K562 (cell line): ENCODE data around the gene CRYBG2.

Source experiments
- CHAMP1 ChIP-seq: fragments of 450-650 bp; IDR thresholded peaks from 2 replicates; pipeline ENCODE4 v1.6.1; 2016; ENCODE audit warnings: mild to moderate bottlenecking
- CTCF ChIP-seq, 3 experiments: IDR thresholded peaks in 2 of 3; conservative IDR thresholded peaks in 1 of 3; 2 replicates each; pipeline ENCODE4 v1.5.1; 2011 to 2012; ENCODE audit warnings: low read length in 3 of 3, mild to moderate bottlenecking in 3 of 3, control low read depth in 2 of 3, improper control_type of control experiment in 1 of 3, inconsistent platforms in 1 of 3, low read depth in 1 of 3, mixed read lengths in 1 of 3, moderate library complexity in 1 of 3; ENCODE audit not compliant: insufficient read depth in 2 of 3
- EP300 ChIP-seq: IDR thresholded peaks from 2 replicates; pipeline ENCODE4 v1.6.1; 2012; ENCODE audit warnings: low read length, improper control_type of control experiment
- JUND ChIP-seq, 2 experiments: IDR thresholded peaks; 2 replicates in 1 of 2; 3 replicates in 1 of 2; pipeline ENCODE4 v1.6.1; 2011; ENCODE audit warnings: borderline replicate concordance in 2 of 2, low read depth in 2 of 2, low read length in 2 of 2, improper control_type of control experiment in 1 of 2, missing biosample characterization in 1 of 2, missing genetic modification characterization in 1 of 2, missing genetic modification reagents in 1 of 2
- LARP7 ChIP-seq: fragments of 450-650 bp; IDR thresholded peaks from 2 replicates; pipeline ENCODE4 v1.6.1; 2016
- SAFB2 ChIP-seq: fragments of 200-400 bp; formaldehyde crosslinking; IDR thresholded peaks from 2 replicates; pipeline ENCODE4 v1.6.1; 2018; ENCODE audit warnings: borderline replicate concordance, low read length, low read depth, moderate library complexity; ENCODE audit not compliant: severe bottlenecking
- SMAD3 ChIP-seq: fragments of 450-650 bp; formaldehyde crosslinking; conservative IDR thresholded peaks from 2 replicates; pipeline ENCODE4 v1.4.0; 2020; ENCODE audit warnings: mild to moderate bottlenecking
- ZNF280A ChIP-seq: fragments of 450-650 bp; IDR thresholded peaks from 2 replicates; pipeline ENCODE4 v1.6.1; 2018; ENCODE audit warnings: mild to moderate bottlenecking, low read depth; ENCODE audit not compliant: partially characterized antibody
- ZNF384 ChIP-seq: IDR thresholded peaks from 2 replicates; pipeline ENCODE4 v1.6.1; 2012; ENCODE audit warnings: low read depth, low read length, improper control_type of control experiment

- no peak; the same call in none of the 2 replicates for TF ChIP-seq JUND (IDR thresholded peaks at IDR 0.05; ENCODE audit: borderline replicate concordance, low read depth, low read length)
- peak; percentile 95; the same call in 2 of the 3 replicates for TF ChIP-seq JUND (tag; IDR thresholded peaks at IDR 0.05; ENCODE audit: borderline replicate concordance, low read depth, low read length)
- no peak for TF ChIP-seq ZNF280A
- no peak for TF ChIP-seq LARP7
- TF ChIP-seq SMAD3: no peak
- TF ChIP-seq SAFB2: no peak
- no peak for TF ChIP-seq ZNF384
- no peak for TF ChIP-seq CHAMP1
- TF ChIP-seq EP300: no peak
- no peak for TF ChIP-seq CTCF (IDR thresholded peaks at IDR 0.05 in 2 of 3, conservative IDR thresholded peaks at IDR 0.05 in 1 of 3; ENCODE audit: insufficient read depth in 2 of 3, low read depth in 1 of 3, low read length in 3 of 3)
Measured at GRCh38 chr1:26276432-26276838, 77.5 kb downstream of the CRYBG2 start.
